HG02938 (cell line): ENCODE measurements around the gene HACD2.

Experiments used
- ATAC-seq: cut with Tn5 transposase; IDR thresholded peaks from one replicate; pipeline ENCODE4 v1.9.1; 2021; ENCODE audit warnings: mild to moderate bottlenecking, moderate library complexity; ENCODE audit not compliant: unreplicated experiment

The HACD2 gene

GRCh38 chr3:123527046-123527445 is 57.8 kb downstream of the HACD2 start:
- ATAC-seq = peak; percentile 54

GRCh38 chr3:123526474-123526873 is 58.4 kb downstream of the HACD2 start:
- no peak for ATAC-seq

GRCh38 chr3:123525433-123525832 is 59.4 kb downstream of the HACD2 start:
- ATAC-seq = no peak

- ATAC-seq = no peak
Observed at GRCh38 chr3:123524981-123525380, 59.9 kb downstream of the HACD2 start.

- no peak for ATAC-seq
Observed at GRCh38 chr3:123523023-123523412, 61.8 kb downstream of the HACD2 start.

GRCh38 chr3:123522320-123523022 is 62.4 kb downstream of the HACD2 start:
- no peak for ATAC-seq

GRCh38 chr3:123521179-123521969 is 63.5 kb downstream of the HACD2 start:
- no peak for ATAC-seq

- no peak for ATAC-seq
Observed at GRCh38 chr3:123520656-123521055, 64.2 kb downstream of the HACD2 start.

- no peak for ATAC-seq
Observed at GRCh38 chr3:123518892-123519485, 65.9 kb downstream of the HACD2 start.

- no peak for ATAC-seq
Observed at GRCh38 chr3:123511726-123512125, 73.1 kb downstream of the HACD2 start.

- ATAC-seq = no peak
Observed at GRCh38 chr3:123511084-123511483, 73.8 kb downstream of the HACD2 start.

GRCh38 chr3:123508178-123508577 is 76.7 kb downstream of the HACD2 start:
- ATAC-seq = no peak

- no peak for ATAC-seq
Observed at GRCh38 chr3:123505820-123506219, 79.0 kb downstream of the HACD2 start.

GRCh38 chr3:123503203-123503602 is 81.7 kb downstream of the HACD2 start:
- ATAC-seq = no peak

GRCh38 chr3:123499322-123499721 is 85.5 kb downstream of the HACD2 start:
- ATAC-seq = no peak

- ATAC-seq = no peak
Observed at GRCh38 chr3:123498761-123499160, 86.1 kb downstream of the HACD2 start.

- no peak for ATAC-seq
Observed at GRCh38 chr3:123493912-123494311, 90.9 kb downstream of the HACD2 start.

- ATAC-seq = no peak
Observed at GRCh38 chr3:123491966-123492587, 92.8 kb downstream of the HACD2 start.

GRCh38 chr3:123489400-123490004 is 95.4 kb downstream of the HACD2 start:
- ATAC-seq = no peak

- no peak for ATAC-seq
Observed at GRCh38 chr3:123488645-123489347, 96.1 kb downstream of the HACD2 start.
